K562 treated with DMSO at 1 percent for 48 hours (cell line): Measurements from ENCODE around the gene DOC2B. TPM values are rescaled to one million over a fixed set of nuclear protein-coding genes. Genes with fewer than 3 reads are reported as not detected.

Experiments used
- total RNA-seq: library from RNA; unstranded; fragments of 300-600 nt; gene quantifications from 2 replicates; pipeline ENCODE4 v1.2.3, GENCODE V29; 2022; ENCODE audit warnings: low replicate concordance; ENCODE audit errors: extremely low read depth

Gene DOC2B
- total RNA-seq = not detected in 2 replicates

DNA sequence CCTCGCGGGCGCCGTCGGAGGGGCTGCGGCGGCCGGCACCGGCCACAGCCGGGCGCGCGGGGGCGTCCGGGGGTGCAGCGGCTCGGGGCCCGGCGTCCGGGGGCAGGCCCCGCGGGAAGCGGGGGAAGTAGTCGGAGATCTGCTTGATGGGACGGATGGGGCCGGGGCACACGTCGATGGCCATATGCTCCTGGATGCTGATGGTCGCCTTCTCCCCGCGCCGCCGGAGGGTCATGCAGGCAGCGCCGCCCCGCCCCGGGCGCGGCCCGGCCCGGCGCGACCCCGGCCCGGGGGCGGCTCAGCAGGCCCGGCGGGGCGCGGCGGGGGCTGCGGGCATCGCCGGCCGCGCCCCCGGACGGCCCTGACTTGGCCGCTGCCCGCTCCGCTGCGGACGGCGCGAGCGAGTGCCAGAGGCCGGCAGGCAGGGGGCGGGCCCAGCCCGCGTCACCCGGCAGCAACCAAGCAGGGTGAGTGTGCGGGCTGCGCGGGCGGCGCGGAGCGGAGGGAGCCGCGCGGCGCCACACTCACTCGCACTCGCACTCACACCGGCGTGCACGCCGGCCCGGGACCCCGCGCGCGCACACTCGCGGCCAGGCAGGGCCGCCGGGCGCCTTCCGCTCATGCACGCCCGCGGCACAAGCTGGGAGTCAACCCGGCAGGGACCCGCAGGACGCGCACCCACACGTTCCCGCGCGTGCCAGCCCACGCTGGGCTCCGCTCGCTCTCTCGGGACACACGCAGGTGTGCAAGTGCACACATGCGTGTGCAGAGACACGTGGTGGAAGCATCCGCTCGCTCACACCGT, at the start of gene DOC2B:
Gene DOC2B, minus strand, starts transcription at position 406 of the 805 bp plus-strand sequence. Its CDS starts 171 bp downstream, at position 235.

DNA sequence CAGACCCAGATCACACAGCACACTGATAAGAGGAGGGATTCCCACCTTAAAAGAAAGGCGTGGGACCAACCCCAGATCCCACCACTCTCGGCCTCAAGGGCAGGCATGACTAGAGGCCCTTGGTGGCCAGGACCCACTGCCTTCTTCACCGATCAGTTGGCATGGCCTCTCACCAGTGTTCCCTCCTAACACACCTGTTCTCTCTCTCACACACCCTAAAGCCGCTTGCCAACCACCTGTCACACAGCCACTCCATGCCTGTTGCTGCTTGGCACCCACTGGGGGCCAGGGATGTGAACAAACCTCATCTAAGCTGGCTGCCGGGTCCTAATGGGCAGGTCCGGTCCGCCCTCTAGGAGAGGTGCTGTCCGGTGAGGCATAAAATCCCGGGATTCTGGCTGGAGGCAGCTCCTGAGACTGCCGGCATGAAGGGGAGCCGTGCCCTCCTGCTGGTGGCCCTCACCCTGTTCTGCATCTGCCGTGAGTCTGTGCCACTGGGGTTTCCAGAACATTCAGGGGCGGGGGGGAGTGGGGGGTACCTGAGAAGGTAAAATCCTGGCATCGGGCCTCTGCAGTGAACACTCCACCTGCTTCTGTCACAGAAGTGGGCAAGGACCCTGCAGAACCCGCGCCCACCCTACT, 44.2 kb downstream of the DOC2B start, which contains the start of gene SCGB1C2:
Gene SCGB1C2, plus strand, starts transcription at position 404 of the 642 bp plus-strand sequence. Its CDS starts 22 bp downstream, at position 426.

Other genes starting within 250 kb of the DOC2B start
- gene SCGB1C2, start 44.1 kb downstream of the DOC2B start, total RNA-seq = not detected in 2 replicates
- gene RPH3AL, start 171.2 kb upstream of the DOC2B start, total RNA-seq = not detected in 2 replicates